GM18951 (cell line): ENCODE results near the gene PRR7.
"Not testable (repeated sequence)": the region's sequence is repeated elsewhere in the genome, so short reads cannot be mapped to it uniquely, and the experiment has no call there.

Experiments
- POLR2A ChIP-seq: IDR thresholded peaks from 4 replicates; pipeline ENCODE4 v1.6.1; 2011; ENCODE audit warnings: mild to moderate bottlenecking; ENCODE audit not compliant: insufficient read length, insufficient read depth; ENCODE audit errors: extremely low read depth
- in situ Hi-C: fragments of 300-500 bp; cut with MboI; formaldehyde crosslinking; loops from one replicate; pipeline ENCODE4 v1.12.0; 2022; ENCODE audit warnings: low sequenced_read_pairs, mixed read lengths, inconsistent platforms; ENCODE audit not compliant: unreplicated experiment

Gene PRR7

DNA sequence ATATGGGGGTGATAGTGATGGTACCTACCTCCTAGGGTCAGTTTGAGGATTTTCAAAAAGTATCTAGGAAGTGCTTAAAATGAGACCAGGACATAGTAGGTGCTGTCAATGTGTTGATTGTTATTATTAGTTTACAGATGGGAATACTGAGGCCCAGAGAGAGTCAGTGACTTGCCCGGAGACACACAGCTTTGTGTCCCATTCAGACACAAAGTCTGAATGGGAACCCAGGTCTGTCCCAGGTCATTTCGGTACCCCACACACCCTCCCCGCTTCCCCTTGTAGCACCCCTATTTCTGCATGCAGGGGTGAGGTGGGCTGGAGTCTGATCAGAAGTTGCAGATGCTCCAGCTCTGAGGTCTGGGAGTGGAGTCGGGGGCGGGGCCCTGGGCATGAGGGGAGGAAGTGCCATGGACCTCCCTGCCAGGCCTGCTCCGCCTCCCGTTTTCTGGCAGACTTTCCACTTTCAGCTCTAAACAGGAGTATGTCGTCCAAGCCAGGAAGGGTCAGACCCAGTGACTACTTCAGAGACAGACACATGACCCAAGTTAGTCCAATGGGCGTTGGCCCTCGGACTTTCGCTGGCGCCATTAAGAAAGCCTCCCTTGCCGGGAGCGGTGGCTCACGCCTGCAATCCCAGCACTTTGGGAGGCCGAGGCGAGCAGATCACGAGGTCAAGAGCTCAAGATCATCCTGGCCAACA, 30.1 kb downstream of the PRR7 start:
- in situ Hi-C loops = no loop called here
- TF ChIP-seq POLR2A = no peak

GRCh38 chr5:177477701-177478477, 31.3 kb downstream of the PRR7 start:
- no peak for TF ChIP-seq POLR2A
- in situ Hi-C loops = no loop called here

DNA sequence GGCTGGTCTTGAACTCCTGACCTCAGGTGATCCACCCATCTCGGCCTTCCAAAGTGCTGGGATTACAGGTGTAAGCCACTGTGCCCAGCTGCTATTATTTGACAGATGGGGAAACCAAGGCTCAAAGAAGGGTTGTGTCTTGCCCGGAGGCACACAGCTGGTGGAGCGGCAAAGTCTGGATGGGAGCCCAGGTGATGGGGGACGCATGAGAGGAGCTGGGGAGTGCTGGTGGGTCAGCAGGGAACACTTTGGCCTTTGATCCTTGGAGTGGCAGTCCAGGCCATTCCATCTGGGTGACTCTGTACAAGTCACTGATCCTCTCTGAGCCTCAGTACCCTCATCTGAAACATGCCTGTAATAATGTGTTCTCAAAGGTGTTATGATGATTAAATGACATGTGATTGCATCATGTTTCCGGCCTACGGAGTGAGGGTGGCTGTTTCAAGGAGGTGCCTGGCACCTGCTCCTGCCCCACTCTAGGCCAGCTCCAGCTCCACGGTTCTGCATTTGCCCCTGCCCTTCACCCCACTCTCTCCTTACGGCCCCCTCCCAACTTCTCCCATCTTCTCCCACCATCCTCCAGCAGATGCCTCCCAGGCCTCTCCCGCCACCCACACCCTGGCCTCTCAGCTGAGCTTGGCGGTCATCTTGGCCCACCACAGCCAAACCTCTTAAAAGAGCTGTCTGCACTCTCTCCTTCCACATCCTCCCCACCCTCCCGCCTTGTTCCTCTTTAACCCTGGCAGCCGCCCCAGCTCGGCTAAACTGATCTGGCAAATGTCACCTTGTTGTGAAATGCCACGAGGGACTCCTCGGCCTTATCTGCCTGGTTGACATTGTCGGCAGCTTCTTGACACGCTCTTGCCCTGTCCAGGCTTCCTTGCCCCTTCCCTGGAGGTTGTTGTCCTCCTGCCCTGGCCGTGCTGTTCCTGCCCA, 32.4 kb downstream of the PRR7 start:
- in situ Hi-C loops = no loop called here
- no peak for TF ChIP-seq POLR2A

- in situ Hi-C loops = no loop called here
- no peak for TF ChIP-seq POLR2A
Observed at GRCh38 chr5:177479774-177480173, 33.2 kb downstream of the PRR7 start.

GRCh38 chr5:177482359-177482795, 35.8 kb downstream of the PRR7 start:
- in situ Hi-C loops = no loop called here
- TF ChIP-seq POLR2A = no peak

- in situ Hi-C loops = no loop called here
- TF ChIP-seq POLR2A = no peak
Observed at GRCh38 chr5:177483042-177483441, 36.4 kb downstream of the PRR7 start.

GRCh38 chr5:177483994-177484901, 37.6 kb downstream of the PRR7 start:
- in situ Hi-C loops = no loop called here
- TF ChIP-seq POLR2A = no peak

GRCh38 chr5:177484902-177485549, 38.4 kb downstream of the PRR7 start:
- in situ Hi-C loops = no loop called here
- no peak for TF ChIP-seq POLR2A

- in situ Hi-C loops = not testable (repeated sequence)
Observed at GRCh38 chr5:177485753-177486152, 39.1 kb downstream of the PRR7 start.

DNA sequence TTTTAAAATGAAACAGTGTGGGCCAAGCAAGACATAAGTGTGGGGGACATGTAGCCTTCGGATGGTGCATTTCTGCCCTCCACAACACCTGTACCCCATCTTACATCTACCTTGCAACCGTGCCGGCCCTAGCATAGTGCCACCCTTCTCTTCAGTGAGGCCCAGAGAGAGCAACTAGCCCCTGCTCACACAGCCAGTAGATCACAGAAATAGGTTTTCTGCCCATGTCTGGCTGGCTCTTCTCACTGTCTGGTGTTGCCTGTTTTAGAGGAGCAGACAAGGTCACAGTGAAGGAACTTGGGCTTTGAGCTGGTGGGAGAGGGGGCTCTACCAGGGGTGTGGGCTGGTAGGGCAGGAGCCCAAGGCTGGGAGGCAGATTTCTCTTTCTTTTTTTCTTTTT, 39.6 kb downstream of the PRR7 start:
- in situ Hi-C loops = no loop called here
- TF ChIP-seq POLR2A = no peak

DNA sequence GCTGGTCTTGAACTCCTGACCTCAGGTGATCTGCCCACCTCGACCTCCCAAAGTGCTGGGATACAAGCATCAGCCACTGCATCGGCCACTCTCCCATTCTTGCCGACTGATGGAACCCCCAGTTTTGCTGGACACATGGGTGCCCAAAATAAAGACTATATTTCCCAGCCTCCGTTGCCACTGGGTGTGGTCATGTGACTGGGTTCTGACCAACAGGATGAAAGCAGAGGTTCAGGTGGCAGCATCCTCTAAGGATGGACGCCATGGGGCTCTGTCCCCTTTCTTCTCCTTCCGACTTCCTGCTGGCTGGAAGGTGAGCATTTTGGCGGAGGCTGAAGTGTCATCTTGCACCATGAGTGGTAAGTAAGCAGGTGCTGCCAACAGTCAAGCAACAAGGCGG, 40.5 kb downstream of the PRR7 start:
- in situ Hi-C loops = no loop called here
- TF ChIP-seq POLR2A = no peak

DNA sequence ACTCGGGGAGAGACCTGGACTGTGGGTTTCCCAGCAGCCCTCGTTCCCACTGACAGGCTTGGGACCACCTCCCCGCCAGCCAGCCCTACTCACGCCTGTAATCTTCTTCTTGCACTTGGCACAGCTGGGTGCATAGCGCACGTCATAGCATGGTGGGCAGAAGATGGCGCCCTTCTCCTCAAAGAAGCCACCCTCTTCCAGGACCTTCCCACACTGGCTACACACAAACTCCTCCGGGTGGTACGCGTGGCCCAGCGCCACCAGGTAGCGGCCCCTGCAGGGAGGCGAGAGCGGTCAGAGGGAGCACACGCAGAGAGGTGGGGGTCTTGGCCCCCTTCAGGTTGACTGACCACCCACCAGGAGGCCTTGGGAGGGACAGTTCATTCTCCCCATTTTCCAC, 41.4 kb downstream of the PRR7 start:
- TF ChIP-seq POLR2A = no peak
- in situ Hi-C loops = no loop called here

GRCh38 chr5:177489119-177489716, 42.6 kb downstream of the PRR7 start:
- in situ Hi-C loops = no loop called here

More at GRCh38 chr5:177489119-177489716, 42.6 kb downstream of the PRR7 start:
- no peak for TF ChIP-seq POLR2A
